ENCODE data around the gene CDC42EP4.

GRCh38 chr17:73247726-73248125 is 64.1 kb downstream of the CDC42EP4 start:
- TF ChIP-seq CTCF (IDR thresholded peaks at IDR 0.05; ENCODE audit: low read length) (peak; percentile 6; the same call in 1 of the 2 replicates), EZH2phosphoT487 (IDR thresholded peaks at IDR 0.05; ENCODE audit: low read length) (no peak), EZH2 (optimal IDR thresholded peaks at IDR 0.05; ENCODE audit: low read depth, low read length) (no peak)

Data from MM.1S (cell line).